Keratinocyte (primary cell): Measurements from ENCODE around the gene ATXN7. TPM values are rescaled to one million over a fixed set of nuclear protein-coding genes. Genes with fewer than 3 reads are reported as not detected.

ENCODE experiments used
- DNase-seq: peaks from one replicate; pipeline ENCODE4 v3.0.0-alpha.2; 2011; ENCODE audit warnings: low read depth, missing footprints, low spot score
- FAIRE-seq: peaks from 2 replicates; lab custom pipeline; 2011; peaks lifted over from hg19 to GRCh38; lab: Jason Lieb, UNC
- H2AFZ ChIP-seq: 2 replicates; pipeline ENCODE4 v1.6.0; 2012; ENCODE audit warnings: low read length, control low read depth, inconsistent platforms; ENCODE audit not compliant: control insufficient read depth
- H3K27ac ChIP-seq: 2 replicates; pipeline ENCODE4 v1.5.1; 2011; ENCODE audit warnings: low read length; ENCODE audit not compliant: control insufficient read depth, insufficient read depth
- H3K27me3 ChIP-seq: 3 replicates; pipeline ENCODE4 v1.6.0; 2011; ENCODE audit warnings: low read length; ENCODE audit not compliant: control insufficient read depth, insufficient read depth; ENCODE audit errors: extremely low read depth
- H3K36me3 ChIP-seq, 2 experiments: 2 replicates in 1 of 2; 3 replicates in 1 of 2; pipeline ENCODE4 v1.5.1; 2011; ENCODE audit warnings: low read length in 2 of 2, mild to moderate bottlenecking in 1 of 2; ENCODE audit not compliant: control insufficient read depth in 2 of 2, insufficient read depth in 2 of 2; ENCODE audit errors: extremely low read depth in 1 of 2
- H3K4me1 ChIP-seq: 3 replicates; pipeline ENCODE4 v1.5.1; 2011; ENCODE audit warnings: low read length; ENCODE audit not compliant: control insufficient read depth, insufficient read depth; ENCODE audit errors: extremely low read depth
- H3K4me2 ChIP-seq: 3 replicates; pipeline ENCODE4 v1.6.0; 2011; ENCODE audit warnings: low read depth, low read length; ENCODE audit not compliant: control insufficient read depth, insufficient read depth; ENCODE audit errors: extremely low read depth
- H3K4me3 ChIP-seq, 3 experiments: fragments of 200-600 bp in 1 of 3; sonication (generic) in 1 of 3; 2 replicates in 2 of 3; 3 replicates in 1 of 3; pipeline ENCODE4 v1.5.1; 2011 to 2016; ENCODE audit warnings: low read length in 3 of 3, mild to moderate bottlenecking in 3 of 3, control low read depth in 2 of 3, inconsistent platforms in 1 of 3, low read depth in 1 of 3, mixed read lengths in 1 of 3, mixed run types in 1 of 3, moderate library complexity in 1 of 3; ENCODE audit not compliant: control insufficient read depth in 2 of 3, insufficient read depth in 2 of 3; ENCODE audit errors: extremely low read depth in 1 of 3
- H3K79me2 ChIP-seq: 2 replicates; pipeline ENCODE4 v1.6.0; 2012; ENCODE audit warnings: low read length; ENCODE audit not compliant: control insufficient read depth, insufficient read depth
- H3K9ac ChIP-seq: 3 replicates; pipeline ENCODE4 v1.6.0; 2011; ENCODE audit warnings: low read length; ENCODE audit not compliant: control insufficient read depth, insufficient read depth; ENCODE audit errors: extremely low read depth
- H3K9me1 ChIP-seq: 3 replicates; pipeline ENCODE4 v1.6.0; 2011; ENCODE audit warnings: low read length; ENCODE audit not compliant: control insufficient read depth, insufficient read depth; ENCODE audit errors: extremely low read depth
- H3K9me3 ChIP-seq: 2 replicates; pipeline ENCODE4 v1.5.1; 2012; ENCODE audit warnings: low read depth, low read length; ENCODE audit not compliant: control insufficient read depth
- H4K20me1 ChIP-seq: 3 replicates; pipeline ENCODE4 v1.6.0; 2011; ENCODE audit warnings: low read length; ENCODE audit not compliant: control insufficient read depth, insufficient read depth; ENCODE audit errors: extremely low read depth
- EZH2 ChIP-seq: IDR thresholded peaks from one replicate; pipeline ENCODE4 v1.6.1; 2012; ENCODE audit warnings: inconsistent platforms, mild to moderate bottlenecking, low read length, moderate library complexity
- dilution Hi-C: fragments of 300-500 bp; cut with MboI; formaldehyde crosslinking; loops from one replicate; pipeline ENCODE4 v1.7.0; 2020; ENCODE audit warnings: low sequenced_read_pairs; ENCODE audit not compliant: extremely low pct_ligation_motif_present
- polyA plus RNA-seq, 5 experiments: library from polyadenylated mRNA; depleted of rRNA in 3 of 5; stranded (reverse) in 3 of 5; stranded (forward) in 1 of 5; unstranded in 1 of 5; fragments of >200 nt; gene quantifications; 1 replicate in 1 of 5; 2 replicates in 3 of 5; 3 replicates in 1 of 5; pipeline versions ENCODE4 v1.2.1 to v1.2.3, GENCODE V29; 2011 to 2012; ENCODE audit warnings: missing spikeins in 2 of 5, low read depth in 1 of 5, low replicate concordance in 1 of 5
- TF ChIP-seq, protein P1 (sequence below), 3 experiments: IDR thresholded peaks in 1 of 3; conservative IDR thresholded peaks in 1 of 3; optimal IDR thresholded peaks in 1 of 3; 2 replicates in 2 of 3; 3 replicates in 1 of 3; pipeline versions ENCODE3 to v1.5.1; 2011; ENCODE audit warnings: low read length in 3 of 3, mild to moderate bottlenecking in 3 of 3, moderate library complexity in 2 of 3, control low read depth in 1 of 3, inconsistent platforms in 1 of 3; ENCODE audit not compliant: insufficient read depth in 2 of 3; ENCODE audit errors: extremely low read depth in 1 of 3

Gene ATXN7
- polyA plus RNA-seq, 1 donor (not counting 4 experiments of a cell fraction or from before 2014, with no cell fraction given), result 8.8 TPM

DNA sequence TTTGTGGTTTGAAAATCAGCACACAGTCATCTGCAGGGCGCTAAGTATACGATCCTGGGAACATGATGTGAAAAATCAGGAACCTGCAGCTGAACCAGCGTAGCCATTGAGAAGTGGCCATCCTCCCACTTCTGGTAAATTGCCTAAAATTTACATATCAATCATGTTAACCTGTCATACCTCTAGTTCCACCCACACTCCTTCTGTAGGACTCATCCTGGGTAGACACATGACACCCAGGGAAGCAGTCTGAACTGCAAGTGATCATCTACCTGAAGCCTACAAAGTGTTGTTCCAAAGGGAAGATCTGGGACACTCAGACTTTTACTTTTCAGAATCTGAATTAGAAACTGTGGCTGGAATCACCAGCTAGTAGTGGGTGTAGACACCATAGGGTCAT, 165.1 kb downstream of the ATXN7 start:
- FAIRE-seq (no peak), DNase-seq (no peak)
- no peak overlapping the region for H3K4me2 ChIP-seq
- no peak overlapping the region for H3K4me3 ChIP-seq
- no peaks in the 10 kb centered on the region for H3K36me3 ChIP-seq
- dilution Hi-C loops, result no loop called here
- H3K79me2 ChIP-seq, result no peaks in the 10 kb centered on the region
- no peaks in the 10 kb centered on the region for H4K20me1 ChIP-seq
- H3K9me3 ChIP-seq, result no peaks in the 10 kb centered on the region
- no peak overlapping the region for H3K9ac ChIP-seq
- H3K27me3 ChIP-seq, result no peaks in the 10 kb centered on the region
- H3K9me1 ChIP-seq, result no peaks in the 10 kb centered on the region
- no peak overlapping the region for H2AFZ ChIP-seq
- peaks cover 7% of the 10 kb centered on the region for H3K4me1 ChIP-seq
- TF ChIP-seq, protein P1, sequence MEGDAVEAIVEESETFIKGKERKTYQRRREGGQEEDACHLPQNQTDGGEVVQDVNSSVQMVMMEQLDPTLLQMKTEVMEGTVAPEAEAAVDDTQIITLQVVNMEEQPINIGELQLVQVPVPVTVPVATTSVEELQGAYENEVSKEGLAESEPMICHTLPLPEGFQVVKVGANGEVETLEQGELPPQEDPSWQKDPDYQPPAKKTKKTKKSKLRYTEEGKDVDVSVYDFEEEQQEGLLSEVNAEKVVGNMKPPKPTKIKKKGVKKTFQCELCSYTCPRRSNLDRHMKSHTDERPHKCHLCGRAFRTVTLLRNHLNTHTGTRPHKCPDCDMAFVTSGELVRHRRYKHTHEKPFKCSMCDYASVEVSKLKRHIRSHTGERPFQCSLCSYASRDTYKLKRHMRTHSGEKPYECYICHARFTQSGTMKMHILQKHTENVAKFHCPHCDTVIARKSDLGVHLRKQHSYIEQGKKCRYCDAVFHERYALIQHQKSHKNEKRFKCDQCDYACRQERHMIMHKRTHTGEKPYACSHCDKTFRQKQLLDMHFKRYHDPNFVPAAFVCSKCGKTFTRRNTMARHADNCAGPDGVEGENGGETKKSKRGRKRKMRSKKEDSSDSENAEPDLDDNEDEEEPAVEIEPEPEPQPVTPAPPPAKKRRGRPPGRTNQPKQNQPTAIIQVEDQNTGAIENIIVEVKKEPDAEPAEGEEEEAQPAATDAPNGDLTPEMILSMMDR (optimal IDR thresholded peaks at IDR 0.05 in 1 of 3, IDR thresholded peaks at IDR 0.05 in 1 of 3, conservative IDR thresholded peaks at IDR 0.05 in 1 of 3; ENCODE audit: extremely low read depth in 1 of 3, insufficient read depth in 2 of 3, low read length in 3 of 3), result no peak
- no peak for TF ChIP-seq EZH2
- no peak overlapping the region for H3K27ac ChIP-seq

- Histone ChIP-seq H3K9me1 (no peaks in the 10 kb centered on the region), H3K27ac (no peak overlapping the region), H3K9me3 (no peaks in the 10 kb centered on the region), H3K27me3 (no peaks in the 10 kb centered on the region), H3K79me2 (no peaks in the 10 kb centered on the region), H2AFZ (no peak overlapping the region), H3K36me3 (no peaks in the 10 kb centered on the region), H4K20me1 (no peaks in the 10 kb centered on the region), H3K9ac (no peak overlapping the region), H3K4me2 (no peak overlapping the region), H3K4me1 (peaks cover 7% of the 10 kb centered on the region), H3K4me3 (no peak overlapping the region)
- DNase-seq (no peak), FAIRE-seq (peak; percentile 34)
- dilution Hi-C loops, result no loop called here
- TF ChIP-seq, protein P1 (optimal IDR thresholded peaks at IDR 0.05 in 1 of 3, IDR thresholded peaks at IDR 0.05 in 1 of 3, conservative IDR thresholded peaks at IDR 0.05 in 1 of 3; ENCODE audit: extremely low read depth in 1 of 3, insufficient read depth in 2 of 3, low read length in 3 of 3), result no peak
- TF ChIP-seq EZH2, result no peak
These were observed 165.6 kb downstream of the ATXN7 start for GRCh38 chr3:64029287-64029686.
